ENCODE data around the gene GCNT4.
"Not testable (repeated sequence)": the region's sequence is repeated elsewhere in the genome, so short reads cannot be mapped to it uniquely, and the experiment has no call there.

Gene GCNT4

GRCh38 chr5:75089137-75089536 is 36.8 kb upstream of the GCNT4 start:
- no peak overlapping the region for H2AFZ ChIP-seq (ENCODE audit: low read depth, low read length)
- WGBS, result 100% methylated on average over 1 of the region's 1 CpG
- H3K14ac ChIP-seq (ENCODE audit: low read length in 2 of 2), result no peak overlapping the region
- H3K27ac ChIP-seq (ENCODE audit: low read length, poor library complexity, severe bottlenecking), result no peak overlapping the region
- H3K4me3 ChIP-seq (ENCODE audit: insufficient read depth in 1 of 2, low read depth in 1 of 2, low read length in 2 of 2), result no peak overlapping the region
- H2BK120ac ChIP-seq (ENCODE audit: low read depth, low read length), result no peak overlapping the region
- H3K23ac ChIP-seq (ENCODE audit: low read length in 2 of 2), result no peak overlapping the region
- H3K9ac ChIP-seq (ENCODE audit: low read length), result no peak overlapping the region
- H3K27me3 ChIP-seq (ENCODE audit: control insufficient read depth in 1 of 2, insufficient read depth in 1 of 2, low read length in 2 of 2), result no peaks in the 10 kb centered on the region
- no peaks in the 10 kb centered on the region for H3K9me3 ChIP-seq (ENCODE audit: control insufficient read depth, low read length)
- H3K4me2 ChIP-seq (ENCODE audit: low read length, poor library complexity, severe bottlenecking), result no peak overlapping the region
- H4K8ac ChIP-seq (ENCODE audit: low read length), result no peak overlapping the region
- no peak overlapping the region for H3K4ac ChIP-seq (ENCODE audit: low read depth in 1 of 2, low read length in 2 of 2)
- DNase-seq, result no peak
- no peak overlapping the region for H2BK12ac ChIP-seq (ENCODE audit: low read length in 2 of 2)
- no peak overlapping the region for H3K18ac ChIP-seq (ENCODE audit: low read depth in 1 of 2, low read length in 2 of 2)
- H3K4me1 ChIP-seq (ENCODE audit: control insufficient read depth, insufficient read depth, low read depth, low read length), result peaks cover 3% of the 10 kb centered on the region
- H4K91ac ChIP-seq (ENCODE audit: low read length), result no peak overlapping the region
- no peak overlapping the region for H2BK15ac ChIP-seq (ENCODE audit: low read depth, poor library complexity, severe bottlenecking)
- H2BK5ac ChIP-seq (ENCODE audit: low read depth, low read length, poor library complexity, severe bottlenecking), result no peak overlapping the region
- H2AK5ac ChIP-seq (ENCODE audit: low read length, severe bottlenecking), result no peak overlapping the region
- H3K79me1 ChIP-seq (replicated peaks; ENCODE audit: low read length, poor library complexity, severe bottlenecking), result no peaks in the 10 kb centered on the region
- no peaks in the 10 kb centered on the region for H3K36me3 ChIP-seq (ENCODE audit: control insufficient read depth in 1 of 2, insufficient read depth in 2 of 2, low read depth in 1 of 2, low read length in 2 of 2)

GRCh38 chr5:75088648-75089047 is 36.3 kb upstream of the GCNT4 start:
- Histone ChIP-seq H3K27ac (ENCODE audit: low read length, poor library complexity, severe bottlenecking) (no peak overlapping the region), H2BK120ac (ENCODE audit: low read depth, low read length) (no peak overlapping the region), H2BK15ac (ENCODE audit: low read depth, poor library complexity, severe bottlenecking) (no peak overlapping the region), H3K79me1 (replicated peaks; ENCODE audit: low read length, poor library complexity, severe bottlenecking) (no peaks in the 10 kb centered on the region), H3K23ac (ENCODE audit: low read length in 2 of 2) (no peak overlapping the region), H3K4ac (ENCODE audit: low read depth in 1 of 2, low read length in 2 of 2) (no peak overlapping the region), H3K9me3 (ENCODE audit: control insufficient read depth, low read length) (no peaks in the 10 kb centered on the region), H3K4me2 (ENCODE audit: low read length, poor library complexity, severe bottlenecking) (no peak overlapping the region), H2BK12ac (ENCODE audit: low read length in 2 of 2) (no peak overlapping the region), H3K4me3 (ENCODE audit: insufficient read depth in 1 of 2, low read depth in 1 of 2, low read length in 2 of 2) (no peak overlapping the region), H3K36me3 (ENCODE audit: control insufficient read depth in 1 of 2, insufficient read depth in 2 of 2, low read depth in 1 of 2, low read length in 2 of 2) (no peaks in the 10 kb centered on the region), H3K4me1 (ENCODE audit: control insufficient read depth, insufficient read depth, low read depth, low read length) (peaks cover 3% of the 10 kb centered on the region), H3K27me3 (ENCODE audit: control insufficient read depth in 1 of 2, insufficient read depth in 1 of 2, low read length in 2 of 2) (no peaks in the 10 kb centered on the region), H2BK5ac (ENCODE audit: low read depth, low read length, poor library complexity, severe bottlenecking) (no peak overlapping the region), H2AK5ac (ENCODE audit: low read length, severe bottlenecking) (no peak overlapping the region), H2AFZ (ENCODE audit: low read depth, low read length) (no peak overlapping the region), H3K18ac (ENCODE audit: low read depth in 1 of 2, low read length in 2 of 2) (no peak overlapping the region), H4K91ac (ENCODE audit: low read length) (no peak overlapping the region), H3K9ac (ENCODE audit: low read length) (no peak overlapping the region), H3K14ac (ENCODE audit: low read length in 2 of 2) (no peak overlapping the region), H4K8ac (ENCODE audit: low read length) (no peak overlapping the region)
- WGBS, result 100% methylated on average over 1 of the region's 3 CpGs
- no peak for DNase-seq

GRCh38 chr5:75081510-75081909 is 29.2 kb upstream of the GCNT4 start:
- Histone ChIP-seq H2BK12ac (ENCODE audit: low read length in 2 of 2) (no peak overlapping the region), H3K79me1 (replicated peaks; ENCODE audit: low read length, poor library complexity, severe bottlenecking) (no peaks in the 10 kb centered on the region), H4K8ac (ENCODE audit: low read length) (no peak overlapping the region), H2AFZ (ENCODE audit: low read depth, low read length) (no peak overlapping the region), H3K23ac (ENCODE audit: low read length in 2 of 2) (no peak overlapping the region), H3K18ac (ENCODE audit: low read depth in 1 of 2, low read length in 2 of 2) (no peak overlapping the region), H2BK15ac (ENCODE audit: low read depth, poor library complexity, severe bottlenecking) (no peak overlapping the region), H2AK5ac (ENCODE audit: low read length, severe bottlenecking) (no peak overlapping the region), H3K14ac (ENCODE audit: low read length in 2 of 2) (no peak overlapping the region), H2BK120ac (ENCODE audit: low read depth, low read length) (no peak overlapping the region), H4K91ac (ENCODE audit: low read length) (no peak overlapping the region), H3K9me3 (ENCODE audit: control insufficient read depth, low read length) (no peaks in the 10 kb centered on the region), H3K27ac (ENCODE audit: low read length, poor library complexity, severe bottlenecking) (no peak overlapping the region), H3K4me1 (ENCODE audit: control insufficient read depth, insufficient read depth, low read depth, low read length) (no peaks in the 10 kb centered on the region), H2BK5ac (ENCODE audit: low read depth, low read length, poor library complexity, severe bottlenecking) (no peak overlapping the region), H3K4ac (ENCODE audit: low read depth in 1 of 2, low read length in 2 of 2) (no peak overlapping the region), H3K9ac (ENCODE audit: low read length) (no peak overlapping the region), H3K4me2 (ENCODE audit: low read length, poor library complexity, severe bottlenecking) (no peak overlapping the region), H3K4me3 (ENCODE audit: insufficient read depth in 1 of 2, low read depth in 1 of 2, low read length in 2 of 2) (no peak overlapping the region), H3K27me3 (ENCODE audit: control insufficient read depth in 1 of 2, insufficient read depth in 1 of 2, low read length in 2 of 2) (no peaks in the 10 kb centered on the region), H3K36me3 (ENCODE audit: control insufficient read depth in 1 of 2, insufficient read depth in 2 of 2, low read depth in 1 of 2, low read length in 2 of 2) (no peaks in the 10 kb centered on the region)
- no CpG with 5 or more reads among the region's 2 CpGs for WGBS
- DNase-seq, result no peak

GRCh38 chr5:75079346-75079745 is 27.0 kb upstream of the GCNT4 start:
- not testable (repeated sequence) for H3K18ac ChIP-seq (ENCODE audit: low read depth in 1 of 2, low read length in 2 of 2); H3K27me3 ChIP-seq (ENCODE audit: control insufficient read depth in 1 of 2, insufficient read depth in 1 of 2, low read length in 2 of 2); H2BK15ac ChIP-seq (ENCODE audit: low read depth, poor library complexity, severe bottlenecking); H3K4me3 ChIP-seq (ENCODE audit: insufficient read depth in 1 of 2, low read depth in 1 of 2, low read length in 2 of 2); H2BK120ac ChIP-seq (ENCODE audit: low read depth, low read length); H3K79me1 ChIP-seq (replicated peaks; ENCODE audit: low read length, poor library complexity, severe bottlenecking); DNase-seq; H4K8ac ChIP-seq (ENCODE audit: low read length); H3K9ac ChIP-seq (ENCODE audit: low read length); H2AK5ac ChIP-seq (ENCODE audit: low read length, severe bottlenecking); H3K9me3 ChIP-seq (ENCODE audit: control insufficient read depth, low read length); H3K27ac ChIP-seq (ENCODE audit: low read length, poor library complexity, severe bottlenecking); H4K91ac ChIP-seq (ENCODE audit: low read length); H3K4ac ChIP-seq (ENCODE audit: low read depth in 1 of 2, low read length in 2 of 2); H3K4me2 ChIP-seq (ENCODE audit: low read length, poor library complexity, severe bottlenecking); H3K23ac ChIP-seq (ENCODE audit: low read length in 2 of 2); H2BK5ac ChIP-seq (ENCODE audit: low read depth, low read length, poor library complexity, severe bottlenecking); H2BK12ac ChIP-seq (ENCODE audit: low read length in 2 of 2); H2AFZ ChIP-seq (ENCODE audit: low read depth, low read length); H3K36me3 ChIP-seq (ENCODE audit: control insufficient read depth in 1 of 2, insufficient read depth in 2 of 2, low read depth in 1 of 2, low read length in 2 of 2); H3K4me1 ChIP-seq (ENCODE audit: control insufficient read depth, insufficient read depth, low read depth, low read length); H3K14ac ChIP-seq (ENCODE audit: low read length in 2 of 2)
- 93% methylated on average over 3 of the region's 3 CpGs for WGBS

Measured in mesenchymal stem cell (in vitro differentiated cells and primary cell).